Activated T-cell treated with anti-CD3 and anti-CD28 coated beads, Interleukin-2, amount 50 U/mL, for 24 hours (primary cell): ENCODE measurements around the gene CFAP410.
"Not testable (repeated sequence)": the region's sequence is repeated elsewhere in the genome, so short reads cannot be mapped to it uniquely, and the experiment has no call there.

ENCODE experiments used
- DNase-seq: peaks from one replicate; pipeline ENCODE4 v3.0.0-alpha.2; 2020
- H3K27ac Mint-ChIP-seq: 2 replicates; pipeline ENCODE4 v1.8.0; 2020; ENCODE audit warnings: mild to moderate bottlenecking, mixed read lengths
- H3K27me3 Mint-ChIP-seq: 2 replicates; pipeline ENCODE4 v1.8.0; 2020; ENCODE audit warnings: mixed read lengths
- H3K36me3 Mint-ChIP-seq: 2 replicates; pipeline ENCODE4 v1.8.0; 2020; ENCODE audit warnings: low read depth, mixed read lengths
- H3K4me1 Mint-ChIP-seq: 2 replicates; pipeline ENCODE4 v1.8.0; 2020; ENCODE audit warnings: low read depth, mixed read lengths
- H3K4me3 Mint-ChIP-seq: 2 replicates; pipeline ENCODE4 v1.8.0; 2020; ENCODE audit warnings: mild to moderate bottlenecking, moderate library complexity, mixed read lengths
- H3K9me3 Mint-ChIP-seq: 2 replicates; pipeline ENCODE4 v1.8.0; 2020; ENCODE audit warnings: mixed read lengths

The CFAP410 gene

DNA sequence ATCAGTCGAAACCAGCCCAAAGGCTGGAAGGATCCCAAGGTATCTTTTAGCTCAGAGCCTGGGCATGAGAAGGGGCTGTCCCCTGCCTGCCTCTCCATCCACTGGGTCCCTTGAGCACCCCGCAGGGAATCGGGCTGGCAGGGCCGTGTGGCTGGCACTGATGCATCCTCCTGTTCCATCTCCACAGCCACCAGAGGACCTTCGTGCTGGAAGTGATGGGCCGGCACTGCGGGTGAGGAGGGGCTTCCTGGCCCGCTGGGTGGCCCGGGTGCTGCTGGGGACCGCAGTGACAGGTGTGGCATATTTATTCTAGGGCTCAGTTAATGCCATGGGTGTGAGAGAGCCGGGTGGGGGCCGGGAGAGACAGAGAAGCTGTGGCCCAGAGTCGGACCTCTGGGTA is 25.7 kb downstream of the CFAP410 start:
- no peak overlapping the region for H3K27ac Mint-ChIP-seq
- DNase-seq: no peak
- no peaks in the 10 kb centered on the region for H3K27me3 Mint-ChIP-seq
- H3K4me1 Mint-ChIP-seq: no peaks in the 10 kb centered on the region
- no peak overlapping the region for H3K4me3 Mint-ChIP-seq
- no peaks in the 10 kb centered on the region for H3K9me3 Mint-ChIP-seq
- peaks cover 71% of the 10 kb centered on the region for H3K36me3 Mint-ChIP-seq

- H3K27ac Mint-ChIP-seq: no peak overlapping the region
Observed at GRCh38 chr21:44312716-44313115, 26.5 kb downstream of the CFAP410 start.

DNA sequence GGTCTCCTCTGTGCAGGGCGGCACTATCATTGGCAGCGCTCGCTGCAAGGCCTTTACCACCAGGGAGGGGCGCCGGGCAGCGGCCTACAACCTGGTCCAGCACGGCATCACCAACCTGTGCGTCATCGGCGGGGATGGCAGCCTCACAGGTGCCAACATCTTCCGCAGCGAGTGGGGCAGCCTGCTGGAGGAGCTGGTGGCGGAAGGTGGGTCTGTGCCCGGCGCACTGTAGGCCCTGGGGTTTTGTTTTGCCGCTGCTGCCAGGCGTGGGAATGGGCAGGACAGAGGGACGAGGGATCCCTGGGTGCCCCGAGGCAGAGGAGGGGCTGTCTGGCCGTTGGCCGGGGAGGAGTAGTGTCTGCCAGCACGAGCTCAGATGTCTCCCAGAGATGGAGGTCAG is 27.1 kb downstream of the CFAP410 start:
- H3K27me3 Mint-ChIP-seq: no peaks in the 10 kb centered on the region
- H3K4me1 Mint-ChIP-seq: peaks cover 1% of the 10 kb centered on the region
- DNase-seq: no peak
- peak overlapping the region; percentile 18 for H3K27ac Mint-ChIP-seq
- peaks cover 75% of the 10 kb centered on the region for H3K36me3 Mint-ChIP-seq
- H3K9me3 Mint-ChIP-seq: no peaks in the 10 kb centered on the region
- H3K4me3 Mint-ChIP-seq: no peak overlapping the region

More at GRCh38 chr21:44312716-44313115, 26.5 kb downstream of the CFAP410 start:
- Mint-ChIP-seq H3K36me3 (peaks cover 73% of the 10 kb centered on the region), H3K27me3 (no peaks in the 10 kb centered on the region), H3K4me1 (no peaks in the 10 kb centered on the region), H3K4me3 (no peak overlapping the region), H3K9me3 (no peaks in the 10 kb centered on the region)
- DNase-seq: no peak

GRCh38 chr21:44310628-44311507 is 28.3 kb downstream of the CFAP410 start:
- Mint-ChIP-seq H3K36me3 (peaks cover 73% of the 10 kb centered on the region), H3K27ac (no peak overlapping the region), H3K4me1 (peaks cover 2% of the 10 kb centered on the region), H3K9me3 (no peaks in the 10 kb centered on the region), H3K4me3 (no peak overlapping the region), H3K27me3 (no peaks in the 10 kb centered on the region)
- no peak for DNase-seq

GRCh38 chr21:44306936-44307704 is 32.1 kb downstream of the CFAP410 start:
- H3K9me3 Mint-ChIP-seq: no peaks in the 10 kb centered on the region
- H3K27me3 Mint-ChIP-seq: no peaks in the 10 kb centered on the region
- H3K27ac Mint-ChIP-seq: peak overlapping the region; percentile 73
- peaks cover 58% of the 10 kb centered on the region for H3K36me3 Mint-ChIP-seq
- no peak for DNase-seq
- H3K4me1 Mint-ChIP-seq: peaks cover 21% of the 10 kb centered on the region
- H3K4me3 Mint-ChIP-seq: no peak overlapping the region

GRCh38 chr21:44305691-44306090 is 33.5 kb downstream of the CFAP410 start:
- DNase-seq: no peak
- no peaks in the 10 kb centered on the region for H3K27me3 Mint-ChIP-seq
- no peak overlapping the region for H3K27ac Mint-ChIP-seq
- peaks cover 52% of the 10 kb centered on the region for H3K36me3 Mint-ChIP-seq
- H3K9me3 Mint-ChIP-seq: no peaks in the 10 kb centered on the region
- H3K4me3 Mint-ChIP-seq: no peak overlapping the region
- H3K4me1 Mint-ChIP-seq: peaks cover 35% of the 10 kb centered on the region

GRCh38 chr21:44304877-44305293 is 34.3 kb downstream of the CFAP410 start:
- H3K9me3 Mint-ChIP-seq: no peaks in the 10 kb centered on the region
- peaks cover 36% of the 10 kb centered on the region for H3K4me1 Mint-ChIP-seq
- DNase-seq: peak; percentile 66

DNA sequence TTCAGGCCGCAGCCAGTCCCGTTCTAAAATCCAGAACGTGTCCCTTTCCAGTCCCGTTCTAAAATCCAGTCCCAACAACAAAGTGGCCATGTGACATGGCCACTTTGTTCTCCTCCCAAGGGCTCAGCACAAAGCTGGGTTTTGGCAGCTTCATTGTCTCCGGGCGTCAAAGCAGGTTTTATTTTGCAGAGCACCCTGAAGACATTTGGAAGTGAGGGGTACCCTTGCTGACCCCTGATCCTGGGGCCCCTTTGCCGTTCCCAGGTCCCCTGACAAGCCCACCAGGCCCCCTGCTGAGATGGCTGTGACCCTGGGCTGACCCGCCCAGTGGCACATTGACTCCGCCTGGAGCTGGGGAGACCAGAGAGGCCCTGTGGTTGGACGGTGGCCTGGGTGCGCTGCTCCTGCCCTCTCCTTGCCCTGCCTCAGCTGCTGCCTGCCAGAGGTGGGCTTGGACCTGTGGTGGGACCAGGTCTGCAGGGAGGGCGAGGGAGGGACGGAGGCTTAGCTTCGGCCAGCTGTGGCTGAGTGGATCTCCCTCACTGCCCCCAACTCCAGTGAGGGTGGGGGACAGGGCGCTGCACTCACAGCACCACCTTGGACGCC is 35.1 kb downstream of the CFAP410 start:
- peak overlapping the region; percentile 59 for H3K27ac Mint-ChIP-seq
- no peak for DNase-seq
- no peaks in the 10 kb centered on the region for H3K9me3 Mint-ChIP-seq
- H3K27me3 Mint-ChIP-seq: no peaks in the 10 kb centered on the region
- peaks cover 46% of the 10 kb centered on the region for H3K36me3 Mint-ChIP-seq
- peaks cover 39% of the 10 kb centered on the region for H3K4me1 Mint-ChIP-seq
- no peak overlapping the region for H3K4me3 Mint-ChIP-seq

More at GRCh38 chr21:44304877-44305293, 34.3 kb downstream of the CFAP410 start:
- H3K27me3 Mint-ChIP-seq: no peaks in the 10 kb centered on the region
- peak overlapping the region; percentile 66 for H3K27ac Mint-ChIP-seq
- H3K4me3 Mint-ChIP-seq: no peak overlapping the region
- H3K36me3 Mint-ChIP-seq: peaks cover 50% of the 10 kb centered on the region

DNA sequence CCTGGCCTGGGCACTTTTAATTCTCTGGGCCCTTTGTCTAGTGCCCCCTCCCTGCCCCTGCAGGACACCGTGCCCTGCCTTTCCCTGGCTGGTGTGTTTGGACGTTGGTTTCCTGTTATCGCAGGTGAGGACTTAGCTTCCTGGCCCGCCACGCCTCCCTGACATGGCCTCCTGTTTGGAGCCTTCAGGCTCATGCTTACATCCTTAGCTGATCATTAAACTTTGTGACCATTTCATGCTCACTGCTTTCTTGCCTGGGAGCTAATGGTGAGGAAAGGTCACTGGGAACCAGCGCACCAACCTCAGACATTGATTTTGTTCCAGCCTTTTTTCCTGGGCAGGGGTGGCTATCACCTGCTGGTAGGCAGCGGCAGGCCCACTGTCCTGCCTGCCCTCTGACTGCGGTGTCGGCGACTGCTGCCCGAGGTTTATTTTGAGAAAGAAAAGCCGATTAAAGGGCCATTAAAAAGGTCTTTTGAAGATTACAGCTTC is 35.7 kb downstream of the CFAP410 start:
- no peak overlapping the region for H3K4me3 Mint-ChIP-seq
- H3K27me3 Mint-ChIP-seq: no peaks in the 10 kb centered on the region
- DNase-seq: no peak
- H3K36me3 Mint-ChIP-seq: peaks cover 40% of the 10 kb centered on the region
- H3K4me1 Mint-ChIP-seq: peaks cover 43% of the 10 kb centered on the region
- peak overlapping the region; percentile 59 for H3K27ac Mint-ChIP-seq
- H3K9me3 Mint-ChIP-seq: no peaks in the 10 kb centered on the region

- peaks cover 51% of the 10 kb centered on the region for H3K4me1 Mint-ChIP-seq
- peaks cover 34% of the 10 kb centered on the region for H3K36me3 Mint-ChIP-seq
- H3K27ac Mint-ChIP-seq: peak overlapping the region; percentile 29
Observed at GRCh38 chr21:44302573-44303401, 36.4 kb downstream of the CFAP410 start.

GRCh38 chr21:44301961-44302406 is 37.2 kb downstream of the CFAP410 start:
- peak overlapping the region; percentile 71 for H3K27ac Mint-ChIP-seq
- DNase-seq: no peak

More at GRCh38 chr21:44302573-44303401, 36.4 kb downstream of the CFAP410 start:
- DNase-seq, H3K9me3 Mint-ChIP-seq, H3K27me3 Mint-ChIP-seq: not testable (repeated sequence)
- peak overlapping the region; percentile 83 for H3K4me3 Mint-ChIP-seq

DNA sequence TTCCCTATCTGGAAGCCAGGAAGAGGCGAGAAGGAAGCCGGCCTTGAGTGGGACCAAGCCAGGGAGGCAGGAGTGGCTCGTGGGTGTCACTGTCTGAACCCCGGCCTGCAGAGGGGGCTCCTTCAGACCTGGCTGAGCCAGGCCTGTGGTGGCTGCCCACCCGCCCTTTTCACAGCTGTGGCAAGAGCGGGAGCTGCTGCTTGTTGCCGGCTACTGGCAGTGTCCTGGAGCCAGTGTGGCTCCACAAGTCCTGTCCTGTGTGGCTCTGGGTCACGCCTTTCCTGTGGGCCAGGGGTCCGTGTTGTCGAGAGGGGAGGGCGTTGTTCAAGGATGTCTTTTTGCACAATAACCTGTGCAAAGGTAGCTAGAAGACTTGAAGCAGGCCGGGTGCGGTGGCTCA is 38.0 kb downstream of the CFAP410 start:
- Mint-ChIP-seq H3K4me3 (peak overlapping the region; percentile 83), H3K27ac (peak overlapping the region; percentile 88), H3K36me3 (peaks cover 19% of the 10 kb centered on the region), H3K9me3 (no peaks in the 10 kb centered on the region), H3K4me1 (peaks cover 55% of the 10 kb centered on the region), H3K27me3 (no peaks in the 10 kb centered on the region)
- DNase-seq: no peak

More at GRCh38 chr21:44301961-44302406, 37.2 kb downstream of the CFAP410 start:
- Mint-ChIP-seq H3K4me1 (peaks cover 55% of the 10 kb centered on the region), H3K4me3 (peak overlapping the region; percentile 83), H3K36me3 (peaks cover 26% of the 10 kb centered on the region), H3K9me3 (no peaks in the 10 kb centered on the region), H3K27me3 (no peaks in the 10 kb centered on the region)

GRCh38 chr21:44300262-44300959 is 38.8 kb downstream of the CFAP410 start:
- no peaks in the 10 kb centered on the region for H3K27me3 Mint-ChIP-seq
- H3K4me3 Mint-ChIP-seq: peak overlapping the region; percentile 83
- peak; percentile 78 for DNase-seq
- H3K36me3 Mint-ChIP-seq: peaks cover 19% of the 10 kb centered on the region
- H3K9me3 Mint-ChIP-seq: no peaks in the 10 kb centered on the region
- peak overlapping the region; percentile 88 for H3K27ac Mint-ChIP-seq
- H3K4me1 Mint-ChIP-seq: peaks cover 55% of the 10 kb centered on the region
